A549 (cell line): ENCODE measurements around the gene ATP8B4. TPM values are rescaled to one million over a fixed set of nuclear protein-coding genes. Genes with fewer than 3 reads are reported as not detected.

Experiments used
- ATAC-seq, 2 experiments: fragments of 200-7000 bp in 1 of 2; fragments of >200 bp in 1 of 2; cut with Nextera tagmentation in 1 of 2; cut with Tn5 transposase in 1 of 2; 3 replicates each; pipeline versions ENCODE4 v1.8.0 to v1.9.1; 2018 to 2020; ENCODE audit warnings: mild to moderate bottlenecking in 1 of 2, moderate library complexity in 1 of 2
- CTCF ChIA-PET: fragments of 300-600 bp; sonication (Branson Sonifier 250); formaldehyde crosslinking; extraction: SDS; loops from one replicate; lab custom pipeline; 2021; ENCODE audit warnings: antibody characterized with exemption, inconsistent platforms; lab: Yijun Ruan, JAX
- POLR2A ChIA-PET: fragments of 350-600 bp; formaldehyde crosslinking; extraction: SDS; loops from one replicate; lab custom pipeline; 2021; ENCODE audit warnings: antibody characterized with exemption, inconsistent platforms; lab: Yijun Ruan, JAX
- DNase-seq, 2 experiments: peaks; one replicate each; pipeline versions ENCODE4 v3.0.0 to v3.0.0-alpha.2; 2011 to 2016; ENCODE audit warnings: low read depth in 1 of 2, low spot score in 1 of 2
- FAIRE-seq: peaks from 2 replicates; lab custom pipeline; 2011; peaks lifted over from hg19 to GRCh38; lab: Jason Lieb, UNC
- H3K27ac ChIP-seq, 2 experiments: fragments of >200 bp; sonication (Bioruptor Twin); formaldehyde crosslinking; 3 replicates each; pipeline ENCODE4 v1.5.1; 2016 to 2017
- H3K4me1 ChIP-seq: fragments of >200 bp; sonication (Bioruptor Twin); formaldehyde crosslinking; 3 replicates; pipeline ENCODE4 v1.6.1; 2016
- H3K4me2 ChIP-seq: fragments of >200 bp; sonication (Bioruptor Twin); formaldehyde crosslinking; 3 replicates; pipeline ENCODE4 v1.6.1; 2016
- H3K4me3 ChIP-seq: fragments of >200 bp; sonication (Bioruptor Twin); formaldehyde crosslinking; 3 replicates; pipeline ENCODE4 v1.5.1; 2016
- H3K9me3 ChIP-seq: fragments of >200 bp; sonication (Bioruptor Twin); formaldehyde crosslinking; 3 replicates; pipeline ENCODE4 v1.6.1; 2016
- CEBPB ChIP-seq, 2 experiments: fragments of >200 bp in 1 of 2; sonication (Bioruptor Twin) in 1 of 2; formaldehyde crosslinking in 1 of 2; IDR thresholded peaks; 2 replicates each; pipeline ENCODE4 v1.6.1; 2012 to 2016
- CHD4 ChIP-seq: fragments of 200-600 bp; sonication (generic); IDR thresholded peaks from 2 replicates; pipeline ENCODE4 v1.6.1; 2016; ENCODE audit warnings: antibody characterized with exemption, mild to moderate bottlenecking, borderline replicate concordance
- EHF ChIP-seq: fragments of 250-450 bp; sonication (Bioruptor Pico); IDR thresholded peaks from 2 replicates; pipeline ENCODE4 v1.5.0; 2020; ENCODE audit warnings: mild to moderate bottlenecking
- EHMT2 ChIP-seq: fragments of 200-600 bp; sonication (generic); IDR thresholded peaks from 2 replicates; pipeline ENCODE4 v1.6.1; 2016; ENCODE audit warnings: antibody characterized with exemption, low read depth, mild to moderate bottlenecking, moderate library complexity
- ELK1 ChIP-seq: fragments of 150-350 bp; IDR thresholded peaks from 2 replicates; pipeline ENCODE4 v1.6.1; 2014; ENCODE audit warnings: low read depth, mild to moderate bottlenecking, low read length
- EP300 ChIP-seq, 2 experiments: fragments of >200 bp; sonication (Bioruptor Twin); formaldehyde crosslinking; IDR thresholded peaks; 2 replicates in 1 of 2; 3 replicates in 1 of 2; pipeline ENCODE4 v1.6.1; 2016 to 2017
- FOSB ChIP-seq: fragments of 250-450 bp; sonication (Bioruptor Pico); IDR thresholded peaks from 2 replicates; pipeline ENCODE4 v1.5.0; 2020; ENCODE audit warnings: mild to moderate bottlenecking, moderate library complexity
- GATA3 ChIP-seq: IDR thresholded peaks from 2 replicates; pipeline ENCODE4 v1.6.1; 2012; ENCODE audit warnings: borderline replicate concordance
- HDAC2 ChIP-seq: fragments of 200-600 bp; sonication (generic); IDR thresholded peaks from 2 replicates; pipeline ENCODE4 v1.6.1; 2016
- HES2 ChIP-seq: fragments of >200 bp; sonication (Bioruptor Twin); formaldehyde crosslinking; IDR thresholded peaks from 2 replicates; pipeline ENCODE4 v1.6.1; 2016
- HOXB5 ChIP-seq: fragments of 250-450 bp; sonication (Bioruptor Pico); IDR thresholded peaks from 2 replicates; pipeline ENCODE4 v1.5.0; 2020; ENCODE audit warnings: mild to moderate bottlenecking, moderate library complexity
- JUN ChIP-seq, 2 experiments: fragments of >200 bp; sonication (Bioruptor Twin); formaldehyde crosslinking; IDR thresholded peaks; 2 replicates in 1 of 2; 3 replicates in 1 of 2; pipeline ENCODE4 v1.6.1; 2016 to 2017
- KDM1A ChIP-seq: fragments of 200-600 bp; sonication (generic); IDR thresholded peaks from 2 replicates; pipeline ENCODE4 v1.6.1; 2016; ENCODE audit warnings: low read depth, mild to moderate bottlenecking
- KDM5A ChIP-seq: fragments of 200-600 bp; sonication (generic); IDR thresholded peaks from 2 replicates; pipeline ENCODE4 v1.6.1; 2016; ENCODE audit warnings: antibody characterized with exemption, mild to moderate bottlenecking
- NFE2L2 ChIP-seq: fragments of 150-350 bp; conservative IDR thresholded peaks from 2 replicates; pipeline ENCODE4 v1.6.1; 2014; ENCODE audit warnings: low read length
- PBX3 ChIP-seq: IDR thresholded peaks from 2 replicates; pipeline ENCODE4 v1.6.1; 2012
- PHF8 ChIP-seq: fragments of 200-600 bp; sonication (generic); IDR thresholded peaks from 2 replicates; pipeline ENCODE4 v1.6.1; 2016; ENCODE audit warnings: low read depth, mild to moderate bottlenecking, antibody characterized with exemption, moderate library complexity, borderline replicate concordance
- POLR2A ChIP-seq: IDR thresholded peaks from 2 replicates; pipeline ENCODE4 v1.6.1; 2012; ENCODE audit warnings: mild to moderate bottlenecking, low read length
- POLR2AphosphoS2 ChIP-seq: conservative IDR thresholded peaks from 2 replicates; pipeline ENCODE4 v1.6.1; 2012; ENCODE audit warnings: low read length, improper control_type of control experiment, inconsistent platforms
- RCOR1 ChIP-seq: fragments of 150-350 bp; IDR thresholded peaks from 2 replicates; pipeline ENCODE4 v1.6.1; 2014; ENCODE audit warnings: antibody characterized with exemption, low read length, low read depth
- RFX5 ChIP-seq: fragments of 450-650 bp; IDR thresholded peaks from 2 replicates; pipeline ENCODE4 v1.7.1; 2014; ENCODE audit warnings: antibody characterized with exemption, mild to moderate bottlenecking, moderate library complexity
- ZSCAN20 ChIP-seq: fragments of 250-450 bp; sonication (Bioruptor Pico); IDR thresholded peaks from 2 replicates; pipeline ENCODE4 v1.8.0; 2022; ENCODE audit warnings: mild to moderate bottlenecking, moderate library complexity
- WGBS: methylation state at CpG from one replicate; pipeline ENCODE4 v1.1.6; 2017; ENCODE audit errors: missing lambda C conversion rate; 5-methylcytosine and 5-hydroxymethylcytosine counted together
- polyA plus RNA-seq, 4 experiments: library from polyadenylated mRNA; depleted of rRNA in 3 of 4; stranded (reverse); fragments of >200 nt; fragmentation: RNase III in 1 of 4; extraction: RNeasy Plus Mini Kit Qiagen cat#74134 plus additional on column Dnase treatment in 1 of 4; gene quantifications; 2 replicates in 3 of 4; 3 replicates in 1 of 4; pipeline ENCODE4 v1.2.3, GENCODE V29; 2011 to 2017
- TF ChIP-seq, protein P1 (sequence below): fragments of >200 bp; sonication (Bioruptor Twin); formaldehyde crosslinking; IDR thresholded peaks from 3 replicates; pipeline ENCODE4 v1.5.1; 2016

ATP8B4 gene
- polyA plus RNA-seq, 2 of the 4 experiments (the other 2 are of a cell fraction): 0.88 to 1.7 TPM

GRCh38 chr15:49979705-49980382, 139.2 kb downstream of the ATP8B4 start:
- ATAC-seq (no peak), FAIRE-seq (peak; percentile 91), DNase-seq (no peak)
- WGBS: 79% methylated on average over 2 of the region's 2 CpGs
- no peak overlapping the region for H3K4me3 ChIP-seq
- no peaks in the 10 kb centered on the region for H3K9me3 ChIP-seq
- H3K27ac ChIP-seq: no peak overlapping the region
- no peaks in the 10 kb centered on the region for H3K4me1 ChIP-seq
- ChIA-PET POLR2A (no interaction called here), CTCF (interaction anchor here (1.3 to 4.2 kb wide), 3 partner anchors 10 to 24 kb away, joined by 3 to 17 read pairs (median 7); no protein-coding TSS in a partner anchor)
- TF ChIP-seq JUN (IDR thresholded peaks at IDR 0.05): no peak
- TF ChIP-seq RCOR1: no peak
- no peak for TF ChIP-seq RFX5
- TF ChIP-seq EHMT2: no peak
- TF ChIP-seq, protein P1, sequence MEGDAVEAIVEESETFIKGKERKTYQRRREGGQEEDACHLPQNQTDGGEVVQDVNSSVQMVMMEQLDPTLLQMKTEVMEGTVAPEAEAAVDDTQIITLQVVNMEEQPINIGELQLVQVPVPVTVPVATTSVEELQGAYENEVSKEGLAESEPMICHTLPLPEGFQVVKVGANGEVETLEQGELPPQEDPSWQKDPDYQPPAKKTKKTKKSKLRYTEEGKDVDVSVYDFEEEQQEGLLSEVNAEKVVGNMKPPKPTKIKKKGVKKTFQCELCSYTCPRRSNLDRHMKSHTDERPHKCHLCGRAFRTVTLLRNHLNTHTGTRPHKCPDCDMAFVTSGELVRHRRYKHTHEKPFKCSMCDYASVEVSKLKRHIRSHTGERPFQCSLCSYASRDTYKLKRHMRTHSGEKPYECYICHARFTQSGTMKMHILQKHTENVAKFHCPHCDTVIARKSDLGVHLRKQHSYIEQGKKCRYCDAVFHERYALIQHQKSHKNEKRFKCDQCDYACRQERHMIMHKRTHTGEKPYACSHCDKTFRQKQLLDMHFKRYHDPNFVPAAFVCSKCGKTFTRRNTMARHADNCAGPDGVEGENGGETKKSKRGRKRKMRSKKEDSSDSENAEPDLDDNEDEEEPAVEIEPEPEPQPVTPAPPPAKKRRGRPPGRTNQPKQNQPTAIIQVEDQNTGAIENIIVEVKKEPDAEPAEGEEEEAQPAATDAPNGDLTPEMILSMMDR: no peak
- no peak for TF ChIP-seq HOXB5 (CRISPR knock-in tag)
- no peak for TF ChIP-seq KDM5A
- TF ChIP-seq ZSCAN20 (CRISPR knock-in tag): no peak
- no peak for TF ChIP-seq FOSB
- no peak overlapping the region for H3K4me2 ChIP-seq

DNA sequence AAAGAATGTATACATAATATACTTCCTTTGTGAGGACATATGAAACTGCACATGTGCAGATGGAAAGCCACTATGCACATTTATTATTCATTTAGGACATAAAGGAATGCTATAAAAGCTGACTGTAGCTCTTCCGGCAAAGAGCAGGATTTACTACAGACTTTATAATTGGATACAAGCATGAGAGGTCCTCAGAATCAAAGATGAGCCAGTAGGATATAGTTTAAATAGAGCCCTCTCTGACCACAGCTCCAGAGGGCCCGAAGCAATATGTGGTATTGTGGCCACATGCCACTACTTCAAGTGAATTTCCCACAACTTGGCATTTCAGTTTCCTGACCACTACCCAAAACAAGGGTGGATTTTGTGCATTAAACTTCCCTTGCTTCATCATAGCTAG, 140.9 kb downstream of the ATP8B4 start:
- H3K9me3 ChIP-seq: no peaks in the 10 kb centered on the region
- WGBS: 45% methylated on average over 2 of the region's 2 CpGs
- ATAC-seq (no peak), DNase-seq (no peak), FAIRE-seq (peak; percentile 61)
- no peaks in the 10 kb centered on the region for H3K4me1 ChIP-seq
- no peak overlapping the region for H3K4me2 ChIP-seq
- POLR2A ChIA-PET: no interaction called here
- TF ChIP-seq EP300 (IDR thresholded peaks at IDR 0.05) (no peak), POLR2A (no peak), GATA3 (no peak), EHF (CRISPR knock-in tag) (no peak), CHD4 (no peak), ELK1 (no peak), PHF8 (no peak), CEBPB (IDR thresholded peaks at IDR 0.05) (no peak), ZSCAN20 (CRISPR knock-in tag) (no peak), NFE2L2 (no peak), KDM1A (no peak), HES2 (no peak), RCOR1 (no peak)
- H3K27ac ChIP-seq: no peak overlapping the region
- no peak overlapping the region for H3K4me3 ChIP-seq
- CTCF ChIA-PET: interaction anchor here (1.1 to 4.4 kb wide), 4 partner anchors 8 to 261 kb away, joined by 3 to 18 read pairs (median 12); no protein-coding TSS in a partner anchor

GRCh38 chr15:49977306-49977705, 141.7 kb downstream of the ATP8B4 start:
- Histone ChIP-seq H3K4me1 (no peaks in the 10 kb centered on the region), H3K4me3 (no peak overlapping the region), H3K9me3 (no peaks in the 10 kb centered on the region), H3K27ac (no peak overlapping the region), H3K4me2 (no peak overlapping the region)
- POLR2A ChIA-PET: no interaction called here
- CTCF ChIA-PET: interaction anchor here (1.0 to 4.4 kb wide), 3 partner anchors 10 to 27 kb away, joined by 3 to 18 read pairs (median 17); no protein-coding TSS in a partner anchor
- DNase-seq (no peak), FAIRE-seq (no peak), ATAC-seq (no peak)
- TF ChIP-seq RFX5 (no peak), PBX3 (no peak), POLR2AphosphoS2 (no peak), CHD4 (no peak), HDAC2 (no peak)
- 6% methylated on average over 1 of the region's 1 CpG for WGBS
